NCI-H1105 treated with DMSO at 0.1 percent for 48 hours (cell line): Measurements from ENCODE around the gene TFDP1.
"Not testable (repeated sequence)": the region's sequence is repeated elsewhere in the genome, so short reads cannot be mapped to it uniquely, and the experiment has no call there.

Source experiments
- DNase-seq: peaks from one replicate; lab custom pipeline; 2025; lab: John Stamatoyannopoulos, UW

TFDP1 gene

DNA sequence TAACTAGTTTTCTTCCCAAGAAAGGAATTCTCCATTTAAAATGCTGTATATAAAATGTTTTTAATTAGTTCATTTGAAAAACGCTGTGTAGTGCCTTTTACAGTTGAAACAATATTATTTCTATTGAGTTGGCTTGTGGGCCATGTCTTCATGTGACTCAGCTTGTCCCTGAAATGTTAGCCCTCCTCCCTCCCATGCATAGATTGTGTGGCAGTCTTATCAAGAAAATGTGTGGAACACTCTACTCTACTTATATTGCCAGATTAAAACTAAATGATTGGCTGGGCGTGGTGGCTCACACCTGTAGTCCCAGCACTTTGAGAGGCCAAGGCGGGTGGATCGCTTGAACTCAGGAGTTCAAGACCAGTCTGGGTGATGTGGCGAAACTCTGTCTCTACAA is 33.4 kb downstream of the TFDP1 start:
- DNase-seq = no peak

DNA sequence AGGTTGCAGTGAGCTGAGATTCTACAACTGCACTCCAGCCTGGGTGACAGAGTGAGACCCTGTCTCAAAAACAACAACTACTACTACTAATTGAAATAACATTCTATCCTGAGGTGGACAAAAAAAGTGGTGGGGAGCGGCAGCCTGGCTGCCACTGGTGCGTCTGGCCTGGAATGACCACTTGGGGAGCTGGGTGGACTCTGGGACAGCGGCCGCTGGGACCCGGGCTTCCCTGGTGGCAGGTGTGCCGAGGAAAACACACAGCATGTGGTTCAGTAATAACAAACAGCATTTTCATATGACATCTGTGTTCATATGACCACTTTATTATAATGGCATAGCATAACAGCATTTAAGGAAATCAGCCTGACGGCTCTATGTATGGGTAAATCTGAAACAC is 33.9 kb downstream of the TFDP1 start:
- DNase-seq = no peak

DNA sequence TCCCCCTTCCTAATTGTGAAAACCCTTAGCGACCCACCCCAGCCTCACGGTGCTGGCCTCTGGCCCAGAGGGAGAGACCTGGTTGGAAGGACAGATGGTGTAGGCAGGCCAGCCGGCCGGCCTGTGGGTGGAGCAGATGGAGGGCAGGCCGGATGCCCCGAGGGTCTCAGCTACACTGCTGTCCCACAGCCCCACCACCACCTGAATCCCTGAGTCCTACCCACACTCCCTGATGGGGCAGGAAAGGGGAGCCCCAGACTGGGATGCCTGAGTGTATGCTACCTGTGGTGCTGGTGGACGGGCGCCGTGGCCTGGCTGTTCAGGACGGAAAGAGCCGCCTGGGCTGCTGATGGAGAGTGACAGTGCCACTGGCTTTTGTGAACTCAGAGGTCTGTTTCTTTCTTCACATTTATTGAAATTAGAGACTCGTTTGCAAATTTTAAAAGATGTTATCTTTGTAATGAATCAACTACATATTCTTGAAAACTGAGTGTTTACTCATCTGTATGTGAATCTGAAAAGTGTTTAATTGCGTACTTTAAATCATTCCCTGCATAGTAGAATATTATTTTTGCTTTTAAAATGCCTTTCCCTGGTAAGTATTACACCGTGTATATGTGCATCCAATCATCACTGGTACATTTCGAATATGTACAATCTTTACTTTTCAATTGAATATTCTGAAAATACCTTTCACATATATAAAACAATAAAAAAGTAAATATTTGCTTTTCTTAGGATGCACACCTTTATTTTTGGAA is 35.7 kb downstream of the TFDP1 start:
- DNase-seq = no peak

DNA sequence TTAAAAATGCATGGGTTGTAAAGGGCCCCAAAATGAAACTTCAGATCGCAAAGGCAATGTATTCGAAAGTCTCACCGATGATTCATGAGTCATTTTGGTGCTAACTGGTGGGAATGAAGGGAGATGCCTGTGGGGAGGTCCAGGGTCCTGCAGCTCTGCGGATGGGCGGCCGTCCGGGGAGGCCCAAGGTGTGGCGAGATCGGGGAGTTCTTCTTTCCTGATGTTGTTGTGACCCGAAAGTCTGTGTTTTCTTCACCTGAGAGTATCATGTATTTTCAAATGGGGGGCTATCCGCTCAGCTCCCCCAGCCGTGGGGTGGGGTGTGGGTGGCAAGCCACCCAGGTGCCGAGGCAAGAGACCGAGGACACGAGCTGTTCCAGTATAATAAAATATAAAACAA is 36.5 kb downstream of the TFDP1 start:
- DNase-seq = no peak

DNA sequence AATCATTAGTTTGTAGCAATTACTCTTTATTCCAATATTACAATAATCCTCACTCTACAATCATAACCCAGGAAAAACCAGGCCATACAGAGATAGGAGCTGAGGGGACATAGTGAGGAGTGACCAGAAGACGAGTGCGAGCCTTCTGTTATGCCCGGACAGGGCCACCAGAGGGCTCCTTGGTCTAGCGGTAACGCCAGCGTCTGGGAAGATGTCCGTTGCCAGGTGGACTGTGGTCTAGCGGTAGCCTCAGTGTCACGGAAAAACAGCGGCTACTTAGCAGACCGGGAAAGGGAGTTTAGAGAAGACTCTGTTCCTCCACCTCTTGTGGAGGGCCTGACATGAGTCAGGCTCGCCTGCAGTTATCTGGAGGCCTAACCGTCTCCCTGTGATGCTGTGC is 36.9 kb downstream of the TFDP1 start:
- DNase-seq = not testable (repeated sequence)

DNA sequence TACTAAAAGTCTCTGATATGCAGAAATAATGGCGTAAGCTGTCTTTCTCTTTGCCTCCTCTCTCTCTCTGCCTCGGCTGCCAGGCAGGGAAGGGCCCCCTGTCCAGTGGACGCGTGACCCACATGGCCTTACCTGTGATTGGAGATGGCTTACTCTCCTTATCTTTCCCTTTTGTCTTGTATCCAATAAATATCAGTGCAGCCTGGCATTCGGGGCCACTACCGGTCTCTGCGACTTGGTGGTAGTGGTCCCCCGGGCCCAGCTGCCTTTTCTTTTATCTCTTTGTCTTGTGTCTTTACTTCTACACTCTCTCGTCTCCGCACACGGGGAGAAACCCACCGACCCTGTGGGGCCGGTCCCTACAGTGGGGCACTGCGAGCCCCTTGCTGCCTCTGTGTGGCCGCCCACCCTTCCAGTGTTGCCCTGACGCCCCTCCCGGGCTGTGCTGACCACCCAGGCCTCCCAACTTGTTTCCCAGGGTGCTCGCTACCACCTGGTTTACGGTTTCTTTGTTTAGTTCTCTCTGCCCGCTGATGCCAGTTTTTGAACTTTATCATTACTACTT is 37.5 kb downstream of the TFDP1 start:
- not testable (repeated sequence) for DNase-seq

DNA sequence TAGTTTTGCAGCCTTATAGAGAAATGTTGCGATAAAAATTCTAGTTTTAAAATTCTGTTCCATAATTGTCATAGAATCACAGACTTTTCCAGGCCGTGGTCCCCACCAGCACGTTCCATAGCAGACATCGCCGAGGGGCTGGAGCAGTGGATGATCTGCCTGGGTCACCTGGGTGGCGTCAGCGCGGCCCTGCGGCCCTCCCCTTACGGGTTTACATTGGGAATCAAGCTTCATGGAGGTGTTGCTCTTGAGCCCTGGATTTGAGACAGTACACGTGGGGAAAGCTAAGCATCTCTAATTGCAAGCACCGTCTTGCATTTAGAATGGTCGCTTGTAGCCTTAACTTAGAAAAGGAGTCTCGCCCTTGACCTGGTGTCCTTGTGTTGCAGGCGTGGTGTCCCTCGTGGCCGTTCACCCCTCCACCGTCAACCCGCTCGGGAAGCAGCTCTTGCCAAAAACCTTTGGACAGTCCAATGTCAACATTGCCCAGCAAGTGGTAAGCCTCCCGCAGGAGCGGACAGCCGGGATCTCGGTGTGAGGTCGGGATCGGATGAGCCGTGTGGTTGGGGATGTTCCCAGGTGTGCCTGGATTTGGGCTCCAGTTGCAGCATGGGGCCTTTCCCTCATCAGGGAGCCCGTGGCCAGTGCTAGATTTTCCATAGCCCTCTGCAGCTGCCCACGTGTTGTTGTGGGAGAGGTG is 38.4 kb downstream of the TFDP1 start:
- no peak for DNase-seq

DNA sequence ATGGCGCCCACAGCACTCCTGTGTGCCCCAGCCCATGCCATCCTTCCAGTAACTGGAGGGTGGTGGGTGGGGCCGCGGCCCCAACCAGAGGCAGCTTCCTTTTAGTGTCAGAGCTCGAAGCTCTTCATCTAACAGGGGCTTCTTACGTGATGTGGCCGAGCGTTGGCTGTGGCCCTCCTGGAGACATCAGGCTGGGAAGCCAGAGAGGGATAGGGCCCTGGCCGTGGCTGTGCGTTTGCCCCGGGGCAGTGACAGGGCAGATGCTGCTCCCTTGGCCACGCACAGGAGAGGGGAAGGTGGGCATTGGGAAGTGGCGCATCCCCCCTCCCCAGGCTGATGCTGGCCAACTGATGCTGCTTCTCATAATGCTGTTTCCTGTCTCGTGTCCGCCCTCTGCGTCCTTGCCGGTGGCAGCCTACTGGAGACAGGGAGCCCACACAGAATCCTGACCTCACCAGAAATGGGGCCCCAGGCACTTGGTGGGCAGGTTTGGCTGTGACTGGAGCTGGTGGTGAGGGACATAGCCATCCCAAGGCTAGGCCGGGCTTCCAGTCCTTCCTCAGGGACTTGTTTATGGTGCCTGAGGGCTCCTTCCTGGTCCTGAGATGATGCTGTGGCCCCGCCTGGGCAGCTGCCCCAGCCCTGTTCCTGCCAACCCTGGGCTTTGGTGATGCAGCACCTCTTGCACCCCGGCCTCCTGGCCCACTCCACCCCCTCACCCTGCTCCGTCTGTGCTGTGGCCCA is 39.1 kb downstream of the TFDP1 start:
- DNase-seq = no peak

DNA sequence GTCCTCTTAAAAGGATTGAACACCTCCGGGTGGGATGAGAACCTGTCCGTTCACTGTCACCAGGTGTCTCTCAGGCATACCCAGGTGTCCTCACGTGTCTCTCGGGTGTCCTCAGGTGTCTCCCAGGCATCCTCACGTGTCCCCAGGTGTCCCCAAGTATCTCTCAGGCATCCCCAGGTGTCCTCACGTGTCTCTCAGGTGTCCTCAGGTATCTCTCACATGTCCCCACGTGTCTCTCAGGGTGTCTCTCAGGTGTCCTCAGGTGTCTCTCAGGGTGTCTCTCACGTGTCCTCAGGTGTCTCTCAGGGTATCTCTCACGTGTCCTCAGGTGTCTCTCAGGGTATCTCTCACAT is 39.7 kb downstream of the TFDP1 start:
- no peak for DNase-seq

DNA sequence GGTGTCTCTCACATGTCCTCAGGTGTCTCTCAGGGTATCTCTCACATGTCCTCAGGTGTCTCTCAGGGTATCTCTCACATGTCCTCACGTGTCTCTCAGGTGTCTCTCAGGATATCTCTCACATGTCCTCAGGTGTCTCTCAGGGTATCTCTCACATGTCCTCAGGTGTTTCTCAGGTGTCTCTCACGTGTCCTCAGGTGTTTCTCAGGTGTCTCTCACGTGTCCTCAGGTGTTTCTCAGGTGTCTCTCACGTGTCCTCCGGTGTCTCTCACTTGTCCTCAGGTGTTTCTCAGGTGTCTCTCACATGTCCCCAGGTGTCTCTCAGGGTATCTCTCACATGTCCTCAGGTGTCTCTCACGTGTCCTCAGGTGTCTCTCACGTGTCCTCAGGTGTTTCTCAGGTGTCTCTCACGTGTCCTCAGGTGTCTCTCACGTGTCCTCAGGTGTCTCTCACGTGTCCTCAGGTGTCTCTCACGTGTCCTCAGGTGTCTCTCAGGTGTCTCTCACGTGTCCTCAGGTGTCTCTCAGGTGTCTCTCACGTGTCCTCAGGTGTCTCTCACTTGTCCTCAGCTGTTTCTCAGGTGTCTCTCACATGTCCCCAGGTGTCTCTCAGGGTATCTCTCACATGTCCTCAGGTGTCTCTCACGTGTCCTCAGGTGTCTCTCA is 40.2 kb downstream of the TFDP1 start:
- not testable (repeated sequence) for DNase-seq

DNA sequence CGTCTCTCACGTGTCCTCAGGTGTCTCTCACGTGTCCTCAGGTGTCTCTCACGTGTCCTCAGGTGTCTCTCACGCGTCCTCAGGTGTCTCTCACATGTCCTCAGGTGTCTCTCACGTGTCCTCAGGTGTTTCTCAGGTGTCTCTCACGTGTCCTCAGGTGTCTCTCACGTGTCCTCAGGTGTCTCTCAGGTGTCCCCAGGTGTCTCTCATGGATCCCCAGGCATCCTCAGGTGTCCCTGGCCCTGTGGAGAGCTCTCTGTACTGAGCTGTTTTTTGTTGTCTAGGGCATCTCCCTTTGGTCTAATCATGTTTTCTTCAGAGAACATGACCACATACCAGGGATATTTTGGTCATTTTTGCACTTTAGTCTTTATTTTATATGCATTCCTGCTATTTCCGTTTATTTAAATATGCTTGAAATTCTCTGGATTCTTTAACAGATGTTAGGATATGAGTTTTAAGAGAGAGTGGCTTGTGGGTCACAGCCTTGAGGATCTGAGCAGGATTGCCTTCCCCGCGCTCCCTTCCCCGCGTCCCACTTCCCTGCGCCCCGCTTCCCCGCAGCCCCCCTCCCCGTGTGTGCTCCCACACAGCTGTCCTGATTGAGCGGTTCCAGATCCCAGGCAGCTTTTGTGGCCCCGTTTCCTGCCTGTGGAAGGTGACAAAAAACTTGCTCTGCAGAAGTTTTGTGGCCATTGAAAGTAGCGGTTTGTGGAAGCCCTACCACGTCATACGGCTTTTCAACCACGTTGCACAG is 41.6 kb downstream of the TFDP1 start:
- no peak for DNase-seq

DNA sequence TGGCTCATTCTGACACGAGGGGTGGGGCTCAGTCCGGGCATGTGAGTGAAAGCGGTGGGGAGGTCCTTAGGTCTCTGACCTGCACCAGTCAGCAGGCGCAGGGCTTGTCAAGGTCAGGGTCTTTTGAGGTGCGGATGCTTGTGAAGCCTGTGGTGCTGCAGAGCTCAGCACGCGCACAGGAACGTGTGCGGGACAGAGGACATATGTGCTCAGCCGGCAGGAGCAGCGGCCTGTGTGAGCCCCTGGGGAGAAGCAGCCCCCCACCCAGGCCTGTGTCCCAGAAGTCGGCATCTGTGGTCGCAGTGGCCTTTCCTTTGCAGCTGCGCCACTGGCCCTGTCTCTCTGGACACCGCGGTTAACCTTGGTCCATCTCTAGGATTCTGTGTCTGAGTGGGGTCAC is 42.6 kb downstream of the TFDP1 start:
- DNase-seq = no peak

DNA sequence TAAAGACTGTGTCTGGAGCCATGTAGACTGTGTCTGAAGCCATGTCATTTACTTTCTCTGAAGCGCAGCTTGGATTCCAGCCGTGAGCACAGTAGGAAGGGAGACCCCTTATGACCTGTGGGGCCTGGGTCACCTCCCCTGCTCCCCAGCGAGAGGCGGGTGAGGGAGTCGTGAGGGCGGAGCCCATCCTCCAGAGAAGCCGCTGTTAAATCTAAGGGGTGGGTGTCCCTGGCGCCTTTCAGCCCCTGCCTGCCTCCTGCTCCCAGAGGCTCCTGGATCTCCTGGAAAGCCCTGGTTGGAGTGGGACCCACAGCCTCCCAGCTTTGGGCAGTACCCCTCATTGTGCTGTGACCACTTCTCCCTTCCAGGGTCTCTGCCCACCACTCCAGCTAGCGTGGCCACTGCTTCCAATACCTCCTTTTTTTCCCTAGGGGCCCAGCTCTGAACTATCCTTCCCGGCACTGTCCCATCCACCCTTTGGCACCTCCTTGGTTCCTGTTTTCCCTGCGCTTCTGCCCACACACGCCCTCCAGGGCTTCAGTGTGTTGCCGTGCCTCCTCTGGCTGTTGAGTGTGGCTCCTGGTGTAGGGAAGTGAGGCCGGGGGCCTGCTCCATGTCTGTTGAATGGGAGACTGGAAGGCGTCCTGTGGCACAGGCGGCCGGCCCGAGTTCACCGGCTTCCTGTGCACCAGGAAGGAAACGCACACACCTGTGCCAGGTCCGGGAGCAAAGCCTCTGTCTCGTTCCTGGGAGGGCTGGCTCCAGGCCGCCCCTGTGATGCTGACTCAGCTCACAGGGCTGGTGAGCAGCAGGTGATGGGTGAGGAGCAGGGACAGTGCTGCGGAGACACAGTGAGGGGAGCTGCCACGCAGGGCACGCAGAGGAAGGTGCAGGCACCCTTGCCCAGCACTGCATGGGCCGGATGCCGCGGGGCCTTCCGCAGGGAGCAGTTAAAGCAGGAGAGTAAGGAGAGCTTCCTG is 44.0 kb downstream of the TFDP1 start:
- no peak for DNase-seq

DNA sequence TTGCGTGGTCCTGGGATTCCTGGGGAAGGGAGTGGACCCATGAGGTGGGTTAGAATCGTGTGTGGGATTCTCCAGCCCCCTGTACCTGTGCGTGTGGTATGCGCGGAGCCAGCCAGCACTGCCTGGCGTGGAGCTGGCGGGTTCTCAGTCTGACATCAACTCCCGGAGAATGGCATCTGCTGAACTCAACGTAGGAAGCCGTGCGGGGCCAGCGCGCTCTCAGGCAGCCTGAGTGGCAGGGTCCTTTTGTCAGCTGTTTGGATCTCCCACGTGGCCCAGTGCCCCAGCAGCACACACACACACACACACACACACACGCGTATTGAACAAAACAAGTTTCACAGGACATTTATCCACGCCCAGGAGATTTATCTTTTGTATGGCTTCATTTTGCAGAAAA is 45.3 kb downstream of the TFDP1 start:
- no peak for DNase-seq

DNA sequence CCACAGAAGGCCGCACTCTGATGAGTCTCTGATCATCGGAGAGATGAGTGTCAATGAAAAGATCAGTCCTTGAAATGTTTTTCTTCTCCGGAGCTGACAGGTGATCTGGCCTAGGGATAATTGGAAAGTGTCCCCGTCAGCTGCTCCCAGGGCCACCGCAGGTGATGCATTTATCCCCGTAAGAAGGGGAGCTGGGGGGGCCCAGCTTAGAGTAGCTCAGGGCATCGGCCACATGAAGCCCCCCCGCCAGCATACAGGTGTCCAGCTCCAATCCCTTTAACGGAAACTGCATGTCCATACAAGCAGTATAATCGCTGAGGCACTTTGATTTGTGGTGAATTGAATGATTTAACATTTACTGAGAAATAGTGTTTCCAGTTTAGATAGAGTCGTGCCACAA is 45.7 kb downstream of the TFDP1 start:
- DNase-seq = no peak

DNA sequence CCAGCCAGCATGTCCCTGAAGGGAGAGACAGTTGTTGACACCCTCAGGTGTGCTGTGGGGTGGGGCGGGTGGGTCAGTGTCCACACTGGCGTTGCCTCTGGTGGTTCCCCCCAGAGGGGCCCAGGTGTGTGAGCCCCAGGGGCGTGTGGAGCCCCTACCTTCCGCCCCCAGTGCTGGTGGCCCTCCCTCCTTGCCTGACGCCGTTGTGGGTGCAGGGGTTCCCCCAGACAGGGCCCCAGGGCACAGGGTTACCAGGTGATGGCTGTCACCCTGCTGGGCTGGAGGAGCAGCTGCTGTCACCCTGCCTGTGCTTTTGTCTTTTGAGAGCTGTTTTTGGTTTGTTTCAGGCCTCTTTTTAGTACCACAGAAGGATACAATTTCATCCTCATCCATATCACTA is 46.3 kb downstream of the TFDP1 start:
- DNase-seq = no peak

DNA sequence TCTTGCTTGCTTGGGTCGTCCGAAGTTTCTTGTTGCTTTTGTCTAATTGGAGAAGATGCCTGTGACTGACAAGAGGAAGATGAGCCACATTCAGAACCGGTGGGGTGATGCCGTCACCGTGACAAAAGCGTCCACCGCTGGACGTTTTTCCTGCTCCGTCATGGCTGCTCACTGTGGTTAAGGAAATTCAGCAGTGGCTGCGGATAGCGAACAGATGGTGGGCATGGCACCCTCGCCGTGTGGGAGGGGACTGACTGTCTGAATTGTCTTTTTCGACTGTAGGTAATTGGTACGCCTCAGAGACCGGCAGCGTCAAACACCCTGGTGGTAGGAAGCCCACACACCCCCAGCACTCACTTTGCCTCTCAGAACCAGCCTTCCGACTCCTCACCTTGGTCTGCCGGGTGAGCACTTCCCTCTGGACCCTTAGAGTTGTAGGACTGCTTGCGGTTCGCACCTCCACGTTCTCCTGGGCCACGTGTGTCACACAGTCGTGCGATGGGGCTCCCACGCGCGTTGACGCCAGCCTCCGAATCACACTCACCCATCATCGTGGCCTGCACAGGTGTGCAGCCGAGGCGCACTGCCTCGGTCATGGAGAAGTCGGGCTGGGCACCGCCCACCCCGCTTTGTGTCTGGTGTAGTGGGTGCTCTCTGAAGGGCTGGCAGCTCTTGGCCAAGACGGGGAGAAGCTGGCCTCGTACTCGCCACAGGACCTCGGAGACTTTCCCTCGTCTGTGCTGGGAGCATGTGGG is 47.0 kb downstream of the TFDP1 start:
- DNase-seq = no peak

DNA sequence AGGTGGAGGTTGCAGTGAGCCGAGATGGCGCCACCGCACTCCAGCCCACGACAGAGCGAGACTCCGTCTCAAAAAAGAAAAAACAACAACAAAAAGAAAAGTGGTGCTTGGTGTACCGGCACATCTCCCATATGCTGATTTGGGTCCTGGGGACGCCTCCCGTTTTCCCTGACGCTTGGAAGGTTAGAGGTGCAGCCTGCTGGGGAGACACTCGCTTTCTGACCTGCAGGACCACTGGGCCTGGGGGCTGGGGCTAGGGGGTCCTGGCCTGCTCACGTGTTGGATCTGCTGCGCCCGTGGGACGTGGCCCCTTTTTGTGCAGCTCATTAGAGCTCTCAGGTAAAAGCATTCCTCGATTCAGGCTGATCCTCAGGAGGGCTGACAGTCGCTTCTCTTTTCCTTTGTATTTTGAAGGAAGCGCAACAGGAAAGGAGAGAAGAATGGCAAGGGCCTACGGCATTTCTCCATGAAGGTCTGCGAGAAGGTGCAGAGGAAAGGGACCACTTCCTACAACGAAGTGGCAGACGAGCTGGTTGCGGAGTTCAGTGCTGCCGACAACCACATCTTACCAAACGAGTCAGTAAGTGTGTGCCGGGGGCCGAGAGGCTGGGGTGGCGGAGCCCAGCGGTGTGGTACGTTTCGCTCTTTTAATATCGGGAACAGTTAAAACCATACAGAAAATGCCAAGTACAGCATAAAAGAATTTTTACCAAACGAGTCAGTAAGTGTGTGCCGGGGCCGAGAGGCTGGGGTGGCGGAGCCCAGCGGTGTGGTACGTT is 48.3 kb downstream of the TFDP1 start:
- no peak for DNase-seq

DNA sequence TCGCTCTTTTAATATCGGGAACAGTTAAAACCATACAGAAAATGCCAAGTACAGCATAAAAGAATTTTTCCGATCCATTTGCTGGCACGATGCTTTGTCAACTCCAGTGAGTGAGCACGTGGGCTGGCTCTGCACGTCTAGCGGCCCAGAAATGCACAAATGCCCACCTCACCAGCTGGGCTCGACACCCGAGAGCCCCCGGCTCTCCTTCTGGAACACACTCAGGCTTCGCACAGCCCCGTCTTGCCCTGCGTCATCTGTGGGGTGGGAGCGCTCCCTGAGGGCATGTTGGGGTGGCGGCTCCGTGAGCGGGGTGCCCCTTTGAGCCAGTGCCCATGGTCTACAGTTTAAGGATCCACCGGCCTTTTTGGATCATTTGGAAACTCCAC is 48.9 kb downstream of the TFDP1 start:
- DNase-seq = no peak
